HG03025 (cell line): ENCODE measurements around the gene SCARF1.

Experiments
- ATAC-seq: cut with Tn5 transposase; IDR thresholded peaks from one replicate; pipeline ENCODE4 v1.9.1; 2021; ENCODE audit warnings: mild to moderate bottlenecking, moderate library complexity; ENCODE audit not compliant: unreplicated experiment, low FRiP score

The SCARF1 gene

GRCh38 chr17:1648963-1649843 is 3.7 kb upstream of the SCARF1 start:
- peak; percentile 47 for ATAC-seq

DNA sequence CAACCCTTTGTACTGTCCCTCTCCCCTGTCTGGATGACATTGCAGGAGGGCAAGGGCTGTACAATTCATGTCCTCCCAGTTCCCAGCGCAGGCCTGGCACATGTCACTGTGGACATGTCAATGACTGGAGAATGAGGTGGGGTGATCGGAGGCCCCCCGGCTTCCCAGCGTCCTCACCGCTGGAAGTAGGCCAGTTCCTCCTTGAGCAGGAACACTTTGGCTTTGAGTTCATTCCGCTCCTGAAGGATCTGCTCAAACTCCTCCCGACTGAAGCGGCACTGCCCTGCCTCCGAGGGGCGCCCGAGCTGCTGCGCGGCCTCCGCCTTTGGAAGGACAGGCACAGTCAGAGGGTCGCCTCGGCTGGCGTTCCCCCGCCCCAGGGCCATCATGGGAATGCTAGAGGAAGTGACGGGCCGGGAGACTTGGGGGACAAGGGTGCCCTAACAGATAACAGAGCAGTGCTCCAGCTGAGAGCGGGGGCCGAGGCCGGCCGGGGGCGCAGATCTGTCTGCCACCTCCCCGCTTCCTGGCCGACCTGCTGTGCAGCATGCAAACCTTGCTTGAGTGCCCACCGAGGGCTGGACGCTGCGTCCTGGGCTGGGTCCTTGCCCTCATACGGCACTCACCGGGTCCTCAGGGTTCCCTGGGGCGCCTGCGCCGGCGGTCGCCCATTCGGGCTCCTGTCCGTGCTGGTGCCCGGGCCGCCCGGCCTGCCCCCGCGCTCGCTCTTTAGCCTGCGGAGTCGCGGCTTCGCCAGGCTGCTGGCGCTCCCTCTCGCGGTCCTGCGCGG is 2.8 kb upstream of the SCARF1 start:
- no peak for ATAC-seq

GRCh38 chr17:1647802-1648171 is 2.3 kb upstream of the SCARF1 start:
- no peak for ATAC-seq

DNA sequence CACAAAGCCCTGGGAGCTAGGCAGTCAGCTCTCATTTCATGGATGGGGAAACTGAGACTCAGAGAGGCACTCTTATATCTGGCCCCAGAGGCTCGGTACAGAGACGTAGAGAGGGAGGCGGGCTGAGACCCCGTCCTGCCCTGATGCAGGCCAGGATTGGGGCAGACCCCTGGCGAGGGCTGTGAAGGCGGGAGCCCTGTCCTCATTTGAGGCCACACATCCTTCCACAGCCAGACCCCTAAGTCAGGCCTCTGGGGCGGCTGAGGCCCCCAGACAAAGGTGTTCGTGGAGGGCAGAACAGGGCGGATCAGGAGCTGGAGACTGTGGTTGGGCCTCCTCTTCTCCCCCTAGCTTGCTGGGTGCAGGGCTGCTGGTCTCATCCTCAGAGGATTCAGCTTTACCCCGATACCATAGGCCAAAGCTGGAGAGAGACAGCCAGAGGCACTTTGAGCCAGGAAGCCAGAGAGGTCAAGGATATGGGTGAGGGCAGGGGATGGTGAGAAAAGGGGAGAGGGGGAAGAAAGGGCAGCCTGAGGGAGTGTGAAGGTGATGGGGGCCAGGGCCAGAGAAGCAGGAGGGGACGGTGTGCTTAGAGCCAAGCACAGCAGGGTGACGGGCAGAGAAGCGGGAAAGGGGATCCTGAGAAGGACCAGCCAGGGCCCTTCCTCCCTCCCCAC is 805 bp upstream of the SCARF1 start:
- no peak for ATAC-seq

DNA sequence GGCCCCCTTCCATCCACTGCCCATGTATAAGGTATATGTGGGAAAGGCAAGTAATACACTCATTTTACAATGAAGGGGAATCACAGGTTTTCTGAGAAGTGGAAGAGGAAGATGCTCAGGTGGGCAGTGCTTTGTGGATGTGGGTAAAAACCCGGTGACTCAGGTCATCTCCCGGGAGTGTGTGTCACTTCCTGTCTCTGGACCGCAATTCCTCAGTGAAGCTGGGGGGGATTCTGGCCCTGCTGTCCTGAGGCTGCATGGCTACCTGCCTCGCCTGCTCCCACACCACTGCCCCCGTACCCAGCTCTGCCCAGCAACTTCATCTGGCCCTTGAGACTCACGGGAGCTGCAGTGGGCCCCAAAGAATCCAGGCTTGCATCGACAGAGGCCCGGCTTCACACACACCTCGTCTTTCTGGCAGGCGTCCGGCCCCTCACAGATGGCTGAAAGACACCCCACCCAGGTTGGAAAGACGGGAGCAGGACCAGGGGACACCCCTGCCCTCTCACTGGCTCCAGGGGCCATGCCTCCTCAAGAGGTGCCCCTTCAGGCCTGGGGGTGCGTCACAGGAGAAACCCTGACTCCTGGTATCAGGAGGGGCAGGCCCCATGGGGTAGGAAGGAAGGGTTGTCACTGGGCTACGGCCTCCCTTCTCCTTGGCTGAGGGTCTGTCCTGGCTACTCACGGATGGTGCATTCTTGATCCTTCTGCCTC is 882 bp downstream of the SCARF1 start:
- ATAC-seq: no peak

- no peak for ATAC-seq
Measured at GRCh38 chr17:1643999-1644492, 1.5 kb downstream of the SCARF1 start.

DNA sequence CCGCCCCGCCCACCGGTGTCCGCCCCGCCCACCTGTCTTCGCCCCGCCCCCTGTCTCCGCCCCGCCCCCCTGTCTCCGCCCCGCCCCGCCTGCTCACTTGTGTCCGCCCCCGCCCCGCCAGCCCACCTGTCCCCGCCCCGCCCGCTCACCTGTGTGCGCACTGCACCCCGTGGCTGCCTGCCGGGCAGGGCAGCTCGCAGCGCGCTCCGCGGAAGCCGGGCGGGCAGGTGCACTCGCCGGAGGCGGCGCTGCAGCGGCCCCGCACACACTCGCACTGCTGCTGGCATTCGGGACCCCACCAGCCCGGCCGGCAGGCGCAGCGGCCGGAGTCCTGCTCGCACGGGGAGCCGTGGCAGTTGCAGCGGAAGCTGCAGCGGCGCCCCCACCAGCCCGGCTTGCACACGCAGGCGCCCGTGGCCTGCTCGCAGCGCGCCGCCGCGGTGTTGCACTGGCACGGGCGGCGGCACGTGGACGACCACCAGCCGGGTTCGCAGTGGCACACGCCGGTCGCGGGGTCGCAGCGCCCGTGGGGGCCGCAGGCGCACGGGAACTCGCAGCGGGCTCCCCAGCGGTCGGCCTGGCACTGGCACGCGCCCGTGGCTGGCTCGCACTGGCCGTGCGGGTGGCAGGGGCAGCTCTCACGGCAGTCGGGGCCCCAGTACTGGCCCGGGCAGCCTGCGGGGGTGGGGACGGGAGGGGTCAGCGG is 2.1 kb downstream of the SCARF1 start:
- ATAC-seq: no peak

- no peak for ATAC-seq
Measured at GRCh38 chr17:1641065-1641403, 4.5 kb downstream of the SCARF1 start.

GRCh38 chr17:1640329-1641064 is 5.0 kb downstream of the SCARF1 start:
- ATAC-seq: no peak

GRCh38 chr17:1639549-1640180 is 5.9 kb downstream of the SCARF1 start:
- no peak for ATAC-seq

DNA sequence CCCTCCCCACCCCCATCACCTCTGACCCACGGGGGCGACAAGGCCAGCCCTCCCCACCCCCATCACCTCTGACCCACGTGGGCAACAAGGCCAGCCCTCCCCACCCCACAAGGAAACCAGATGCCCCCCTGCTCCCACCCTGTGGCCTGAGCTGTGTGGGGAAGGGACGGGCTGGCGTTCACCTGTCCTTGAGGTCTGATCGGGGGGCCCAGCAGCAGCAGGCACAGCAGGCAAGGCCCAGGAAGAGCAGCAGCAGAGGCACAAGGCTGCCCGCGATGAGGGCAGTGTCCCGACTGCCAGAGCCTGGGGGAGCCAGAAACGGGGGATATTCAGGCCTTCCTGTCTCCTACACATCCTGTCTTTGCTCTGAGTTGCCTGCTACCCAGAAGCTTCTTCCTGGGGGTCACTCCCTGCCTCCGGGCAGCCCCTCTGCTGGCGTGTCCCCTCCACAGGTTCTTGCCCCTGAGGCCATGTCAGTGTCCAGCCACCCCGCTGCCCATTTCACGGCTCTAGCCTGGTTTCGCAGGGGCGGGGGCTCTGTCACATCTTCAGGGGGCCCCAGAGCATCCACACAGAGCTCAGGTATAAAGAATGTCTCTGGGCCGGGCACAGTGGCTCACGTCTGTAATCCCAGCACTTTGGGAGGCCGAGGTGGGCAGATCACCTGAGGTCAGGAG is 6.8 kb downstream of the SCARF1 start:
- no peak for ATAC-seq

DNA sequence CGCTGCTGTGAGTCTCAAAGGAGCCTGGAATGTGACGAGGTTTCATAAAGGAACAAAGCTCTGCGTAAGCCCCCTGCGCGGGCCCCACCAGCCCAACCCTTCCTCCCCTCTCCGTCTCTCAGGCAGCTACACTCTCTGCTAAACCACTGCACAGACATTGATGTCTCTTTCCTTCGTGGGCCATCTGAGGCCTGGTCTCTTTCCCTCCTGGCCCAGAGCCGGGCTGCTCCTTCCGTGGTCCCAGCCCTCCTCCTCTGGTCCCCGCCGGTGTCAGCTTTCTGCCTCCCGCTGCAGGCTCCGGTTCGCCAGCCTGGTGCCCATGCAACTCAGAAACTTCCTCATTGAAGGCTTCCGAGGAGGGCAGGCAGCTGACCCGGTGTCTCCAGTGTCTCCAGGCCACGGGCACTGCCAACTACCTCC is 7.4 kb downstream of the SCARF1 start:
- ATAC-seq: no peak

DNA sequence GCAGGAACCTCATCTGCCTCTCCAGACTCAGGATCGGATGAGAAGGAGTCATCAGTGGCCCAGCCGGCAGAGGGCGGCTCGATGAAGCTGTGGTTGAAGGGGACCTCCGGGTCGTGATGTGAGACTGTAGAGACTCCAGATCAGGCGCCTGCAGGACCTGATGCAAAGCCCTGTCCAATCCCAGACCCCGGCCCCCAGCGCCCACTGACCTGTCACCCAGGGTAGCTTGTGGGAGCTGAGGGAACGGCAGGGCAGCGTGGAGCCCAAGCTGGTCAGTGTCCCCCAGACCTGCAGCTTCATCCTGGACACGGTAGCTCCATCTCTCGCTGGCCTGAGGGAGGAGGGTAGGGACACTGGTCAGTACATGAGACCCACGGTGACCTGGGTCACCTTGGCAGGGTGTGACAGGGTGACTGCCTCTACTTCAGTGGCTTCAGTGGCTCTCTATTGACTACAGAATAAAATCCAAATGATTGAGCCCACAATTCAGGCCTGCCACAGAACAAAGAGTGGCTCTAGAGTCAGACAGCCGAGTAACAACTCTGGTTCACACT is 8.7 kb downstream of the SCARF1 start:
- ATAC-seq: no peak

- no peak for ATAC-seq
Measured at GRCh38 chr17:1635675-1636465, 9.7 kb downstream of the SCARF1 start.

DNA sequence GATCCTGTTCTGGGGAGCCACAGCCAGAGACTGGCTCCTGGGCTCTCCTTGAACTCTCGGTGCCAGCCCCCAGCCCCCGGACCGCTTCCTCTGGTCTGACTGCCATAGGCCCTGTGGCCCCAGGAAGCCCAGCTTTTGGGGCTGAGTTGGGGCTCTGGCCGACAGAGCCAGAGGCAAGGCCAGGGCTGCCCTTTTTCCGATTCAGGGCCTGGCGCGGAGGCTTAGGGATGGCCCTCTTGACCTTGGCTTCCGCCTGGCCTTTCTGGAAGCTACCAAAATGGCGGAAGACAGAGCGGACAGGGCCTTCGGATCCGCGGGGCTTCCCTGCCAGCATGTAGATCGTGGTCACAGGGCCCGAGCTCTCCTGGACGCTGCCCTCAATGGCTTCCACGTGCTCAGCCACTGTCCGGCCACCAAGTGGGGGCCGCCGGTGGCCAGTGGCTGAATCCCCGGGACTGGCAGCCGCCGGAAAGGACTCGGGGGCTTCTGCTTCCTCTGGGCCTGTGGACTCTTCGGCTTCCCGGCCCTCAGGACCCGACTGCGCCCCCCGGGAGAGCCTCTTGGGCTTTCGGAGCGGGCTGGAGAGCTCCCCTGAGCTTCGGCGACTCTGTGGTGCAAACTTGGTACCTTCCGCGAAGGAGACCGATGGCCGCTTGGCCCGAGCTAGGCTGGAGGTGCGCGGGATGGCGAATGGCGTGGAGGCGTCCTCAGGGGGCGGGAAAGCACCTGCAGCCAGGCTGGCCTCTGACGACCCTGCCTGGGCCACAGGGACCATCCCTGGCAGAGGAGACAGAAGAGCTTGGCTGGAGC is 10.5 kb downstream of the SCARF1 start:
- no peak for ATAC-seq

DNA sequence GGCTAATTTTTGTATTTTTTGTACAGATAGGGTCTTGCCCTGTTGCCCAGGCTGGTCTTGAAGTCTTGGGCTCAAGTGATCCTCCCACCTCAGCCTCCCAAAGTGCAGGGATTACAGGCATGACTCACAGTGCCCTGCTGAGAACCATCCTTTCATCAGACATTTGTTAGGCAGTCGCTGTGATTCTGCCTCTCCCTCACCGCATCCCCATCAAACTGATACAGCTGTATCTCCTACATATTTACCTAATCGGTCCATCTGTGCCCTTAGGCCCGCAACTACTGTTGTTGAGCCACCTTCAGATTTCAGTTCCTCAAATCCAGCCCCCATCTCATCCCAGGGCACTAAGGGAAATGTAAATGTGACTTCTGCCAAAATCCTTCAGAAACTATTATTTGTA is 14.9 kb downstream of the SCARF1 start:
- no peak for ATAC-seq
